ENCODE measurements around the gene CCDC158.

The CCDC158 gene

GRCh38 chr4:76365636-76366035 is 55.3 kb downstream of the CCDC158 start:
- Histone ChIP-seq H3F3A (ENCODE audit: insufficient read depth, low read length) (no peaks in the 10 kb centered on the region), H3K4me2 (ENCODE audit: low read length) (no peak overlapping the region), H4K20me1 (ENCODE audit: insufficient read depth, low read length) (no peaks in the 10 kb centered on the region), H3K36me3 (ENCODE audit: insufficient read depth, low read length) (no peaks in the 10 kb centered on the region), H2AFZ (ENCODE audit: low read length) (no peak overlapping the region), H3K4me1 (ENCODE audit: insufficient read depth, low read length, severe bottlenecking) (no peaks in the 10 kb centered on the region), H3K9me3 (ENCODE audit: low read length) (no peaks in the 10 kb centered on the region), H3K4me3 (ENCODE audit: low read depth, low read length, poor library complexity, severe bottlenecking) (no peak overlapping the region), H3K9me2 (ENCODE audit: low read depth, low read length) (no peaks in the 10 kb centered on the region), H3K27me3 (ENCODE audit: insufficient read depth, low read length) (no peaks in the 10 kb centered on the region), H3K9ac (ENCODE audit: low read length) (no peak overlapping the region), H3K79me2 (ENCODE audit: insufficient read depth, low read length) (no peaks in the 10 kb centered on the region), H3K27ac (ENCODE audit: low read depth, low read length, poor library complexity, severe bottlenecking) (no peak overlapping the region)
- no peak for TF ChIP-seq EZH2 (IDR thresholded peaks at IDR 0.05; ENCODE audit: borderline replicate concordance, low read length)

GRCh38 chr4:76364763-76365162 is 56.2 kb downstream of the CCDC158 start:
- H2AFZ ChIP-seq (ENCODE audit: low read length), result no peak overlapping the region
- H3K27me3 ChIP-seq (ENCODE audit: insufficient read depth, low read length), result no peaks in the 10 kb centered on the region
- H3K4me2 ChIP-seq (ENCODE audit: low read length), result no peak overlapping the region
- TF ChIP-seq CTCF (IDR thresholded peaks at IDR 0.05; ENCODE audit: low read length) (no peak), EZH2 (IDR thresholded peaks at IDR 0.05; ENCODE audit: borderline replicate concordance, low read length) (no peak)
- no peaks in the 10 kb centered on the region for H3K36me3 ChIP-seq (ENCODE audit: insufficient read depth, low read length)
- no peaks in the 10 kb centered on the region for H3K79me2 ChIP-seq (ENCODE audit: insufficient read depth, low read length)
- H3K9me2 ChIP-seq (ENCODE audit: low read depth, low read length), result no peaks in the 10 kb centered on the region
- H3K9me3 ChIP-seq (ENCODE audit: low read length), result no peaks in the 10 kb centered on the region
- H3K4me3 ChIP-seq (ENCODE audit: low read depth, low read length, poor library complexity, severe bottlenecking), result no peak overlapping the region
- H3K4me1 ChIP-seq (ENCODE audit: insufficient read depth, low read length, severe bottlenecking), result no peaks in the 10 kb centered on the region
- H3F3A ChIP-seq (ENCODE audit: insufficient read depth, low read length), result no peaks in the 10 kb centered on the region
- H3K27ac ChIP-seq (ENCODE audit: low read depth, low read length, poor library complexity, severe bottlenecking), result no peak overlapping the region
- H4K20me1 ChIP-seq (ENCODE audit: insufficient read depth, low read length), result no peaks in the 10 kb centered on the region
- no peak overlapping the region for H3K9ac ChIP-seq (ENCODE audit: low read length)

DNA sequence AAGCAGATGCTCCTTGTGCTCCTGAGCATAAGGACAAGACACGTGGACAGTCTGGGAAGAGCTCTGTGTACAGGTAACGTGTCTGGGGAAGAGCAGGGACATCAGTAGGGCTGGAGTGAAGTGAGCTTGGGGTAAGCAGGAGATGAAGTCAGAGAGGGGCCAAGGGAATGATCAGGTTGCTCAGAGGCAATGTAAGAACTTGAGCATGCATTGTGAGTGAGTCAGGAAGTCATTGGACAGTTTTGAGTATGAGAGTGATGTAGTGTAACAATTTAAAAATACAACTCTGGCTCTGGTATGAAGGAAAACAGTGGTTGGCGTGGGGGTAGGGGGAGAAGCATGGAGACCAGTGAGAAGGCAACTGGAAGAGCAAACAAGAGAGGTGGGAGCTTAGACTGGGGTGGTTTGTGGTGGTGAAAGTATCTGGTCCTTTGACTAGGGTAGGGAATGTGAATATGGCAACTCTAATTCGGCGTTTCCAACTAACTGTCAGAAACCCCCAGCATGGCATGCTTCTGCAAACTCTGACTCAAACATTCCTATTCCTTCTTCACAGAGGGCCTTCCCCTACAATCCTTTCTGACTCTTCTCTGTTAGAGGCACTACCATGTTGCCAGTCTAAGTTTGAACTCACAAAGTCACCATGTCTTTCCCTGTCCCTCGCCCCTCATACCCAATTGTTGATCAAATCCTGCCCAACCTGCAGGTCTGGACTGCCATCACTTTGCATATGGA is 57.2 kb downstream of the CCDC158 start:
- Histone ChIP-seq H4K20me1 (ENCODE audit: insufficient read depth, low read length) (no peaks in the 10 kb centered on the region), H3K79me2 (ENCODE audit: insufficient read depth, low read length) (no peaks in the 10 kb centered on the region), H3F3A (ENCODE audit: insufficient read depth, low read length) (no peaks in the 10 kb centered on the region), H3K9ac (ENCODE audit: low read length) (no peak overlapping the region), H3K4me1 (ENCODE audit: insufficient read depth, low read length, severe bottlenecking) (no peaks in the 10 kb centered on the region), H3K27ac (ENCODE audit: low read depth, low read length, poor library complexity, severe bottlenecking) (no peak overlapping the region), H2AFZ (ENCODE audit: low read length) (no peak overlapping the region), H3K9me2 (ENCODE audit: low read depth, low read length) (no peaks in the 10 kb centered on the region), H3K9me3 (ENCODE audit: low read length) (no peaks in the 10 kb centered on the region), H3K36me3 (ENCODE audit: insufficient read depth, low read length) (no peaks in the 10 kb centered on the region), H3K4me3 (ENCODE audit: low read depth, low read length, poor library complexity, severe bottlenecking) (no peak overlapping the region), H3K4me2 (ENCODE audit: low read length) (no peak overlapping the region), H3K27me3 (ENCODE audit: insufficient read depth, low read length) (no peaks in the 10 kb centered on the region)
- TF ChIP-seq EZH2 (IDR thresholded peaks at IDR 0.05; ENCODE audit: borderline replicate concordance, low read length), result no peak
- TF ChIP-seq CTCF (IDR thresholded peaks at IDR 0.05; ENCODE audit: low read length), result no peak
